IPS-18c (cell line): ENCODE results near the gene TERB2.
"Not testable (repeated sequence)": the region's sequence is repeated elsewhere in the genome, so short reads cannot be mapped to it uniquely, and the experiment has no call there.

Experiments used
- H3K4me3 ChIP-seq: 2 replicates; pipeline ENCODE4 v1.7.0; 2013; ENCODE audit warnings: low read depth, mild to moderate bottlenecking, low read length, moderate library complexity; ENCODE audit not compliant: insufficient read depth
- H3K9me3 ChIP-seq: one replicate; pipeline ENCODE4 v1.6.1; 2013; ENCODE audit warnings: mild to moderate bottlenecking, low read length, moderate library complexity; ENCODE audit not compliant: control insufficient read depth, insufficient read depth

TERB2 gene

GRCh38 chr15:44956388-44956787, at the start of gene TERB2:
TERB2 (plus strand) TSS chr15:44956687; CDS start chr15:44956719, 32 bp downstream.
- Histone ChIP-seq H3K4me3 (no peak within 1 kb of the TSS), H3K9me3 (no peaks in the 10 kb centered on the region)

- Histone ChIP-seq H3K9me3 (no peaks in the 10 kb centered on the region), H3K4me3 (no peak overlapping the region)
Measured at GRCh38 chr15:44909423-44909822, 47.1 kb upstream of the TERB2 start.

- Histone ChIP-seq H3K4me3 (no peak overlapping the region), H3K9me3 (no peaks in the 10 kb centered on the region)
Measured at GRCh38 chr15:44910981-44911625, 45.4 kb upstream of the TERB2 start.

- not testable (repeated sequence) for H3K9me3 ChIP-seq
Measured at GRCh38 chr15:44912186-44912585, 44.3 kb upstream of the TERB2 start.

GRCh38 chr15:44912974-44913448, 43.5 kb upstream of the TERB2 start:
- H3K9me3 ChIP-seq, H3K4me3 ChIP-seq: not testable (repeated sequence)

More at GRCh38 chr15:44912186-44912585, 44.3 kb upstream of the TERB2 start:
- not testable (repeated sequence) for H3K4me3 ChIP-seq

GRCh38 chr15:44918136-44918535, 38.4 kb upstream of the TERB2 start:
- Histone ChIP-seq H3K4me3 (no peak overlapping the region), H3K9me3 (no peaks in the 10 kb centered on the region)

GRCh38 chr15:44928658-44929057, 27.8 kb upstream of the TERB2 start:
- H3K4me3 ChIP-seq, H3K9me3 ChIP-seq: not testable (repeated sequence)

GRCh38 chr15:44930283-44930682, 26.2 kb upstream of the TERB2 start:
- not testable (repeated sequence) for H3K9me3 ChIP-seq, H3K4me3 ChIP-seq

- not testable (repeated sequence) for H3K9me3 ChIP-seq, H3K4me3 ChIP-seq
Measured at GRCh38 chr15:44958302-44958701, 1.8 kb downstream of the TERB2 start.

- no peaks in the 10 kb centered on the region for H3K9me3 ChIP-seq
- H3K4me3 ChIP-seq, result no peak overlapping the region
Measured at GRCh38 chr15:44968475-44968874, 12.0 kb downstream of the TERB2 start.

GRCh38 chr15:44971036-44971435, 14.5 kb downstream of the TERB2 start:
- no peak overlapping the region for H3K4me3 ChIP-seq
- H3K9me3 ChIP-seq, result no peaks in the 10 kb centered on the region

GRCh38 chr15:44976183-44976582, 19.7 kb downstream of the TERB2 start:
- not testable (repeated sequence) for H3K4me3 ChIP-seq, H3K9me3 ChIP-seq

GRCh38 chr15:44977781-44978180, 21.3 kb downstream of the TERB2 start:
- not testable (repeated sequence) for H3K4me3 ChIP-seq, H3K9me3 ChIP-seq

- H3K9me3 ChIP-seq, H3K4me3 ChIP-seq: not testable (repeated sequence)
Measured at GRCh38 chr15:44979617-44980339, 23.3 kb downstream of the TERB2 start.

GRCh38 chr15:44984144-44984543, 27.7 kb downstream of the TERB2 start:
- H3K9me3 ChIP-seq, result not testable (repeated sequence)

GRCh38 chr15:44986346-44987055, 30.0 kb downstream of the TERB2 start:
- H3K9me3 ChIP-seq, H3K4me3 ChIP-seq: not testable (repeated sequence)

More at GRCh38 chr15:44984144-44984543, 27.7 kb downstream of the TERB2 start:
- not testable (repeated sequence) for H3K4me3 ChIP-seq

- H3K4me3 ChIP-seq, H3K9me3 ChIP-seq: not testable (repeated sequence)
Measured at GRCh38 chr15:44987711-44988110, 31.2 kb downstream of the TERB2 start.
